Fibroblast of lung (primary cell): ENCODE measurements around the gene DUSP28.

ENCODE experiments used
- EZH2 ChIP-seq: IDR thresholded peaks from 2 replicates; pipeline ENCODE4 v1.5.1; 2012; ENCODE audit warnings: low read length, control low read depth, mild to moderate bottlenecking; ENCODE audit errors: missing control alignments
- TF ChIP-seq, protein P1 (sequence below), 2 donors: IDR thresholded peaks in 1 of 2; conservative IDR thresholded peaks in 1 of 2; 1 replicate in 1 of 2; 2 replicates in 1 of 2; pipeline ENCODE4 v1.5.1; 2011 to 2012; ENCODE audit warnings: low read length in 2 of 2, control low read depth in 1 of 2, inconsistent platforms in 1 of 2, low read depth in 1 of 2, mild to moderate bottlenecking in 1 of 2

DNA sequence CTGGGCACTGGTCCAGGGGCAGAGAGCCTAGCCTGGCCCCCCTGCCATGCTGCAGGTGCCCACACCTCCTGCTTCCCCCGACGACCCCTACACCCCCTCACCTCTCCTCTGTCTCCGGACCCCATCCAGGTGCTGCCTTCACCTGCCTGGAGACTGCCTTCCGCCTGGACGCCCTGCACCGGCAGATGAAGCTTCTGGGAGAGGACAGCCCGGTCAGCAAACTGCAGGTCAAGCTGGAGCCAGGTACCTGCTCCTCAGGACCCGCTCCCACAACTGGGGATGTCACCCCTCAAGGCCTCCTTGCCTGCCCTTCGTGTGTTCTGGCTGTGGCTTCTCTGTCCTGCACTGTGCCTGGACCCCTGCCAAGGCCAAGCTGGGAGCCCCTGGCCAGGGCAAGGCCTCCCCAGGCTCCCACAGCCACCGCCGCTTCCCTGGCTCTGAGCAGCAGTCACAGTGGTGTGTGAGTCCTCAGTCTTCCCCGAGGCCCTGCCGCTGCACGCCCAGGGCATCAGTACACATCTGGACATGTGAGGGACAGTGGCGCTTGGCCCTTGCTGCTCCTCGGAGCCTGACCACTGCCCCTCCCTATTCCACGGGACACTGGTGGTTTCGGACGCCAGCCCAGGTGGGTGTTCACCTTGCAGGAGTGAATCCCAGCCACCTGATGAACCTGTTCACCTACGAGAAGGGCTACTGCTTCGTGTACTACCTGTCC, 14.4 kb downstream of the DUSP28 start:
- TF ChIP-seq, protein P1, sequence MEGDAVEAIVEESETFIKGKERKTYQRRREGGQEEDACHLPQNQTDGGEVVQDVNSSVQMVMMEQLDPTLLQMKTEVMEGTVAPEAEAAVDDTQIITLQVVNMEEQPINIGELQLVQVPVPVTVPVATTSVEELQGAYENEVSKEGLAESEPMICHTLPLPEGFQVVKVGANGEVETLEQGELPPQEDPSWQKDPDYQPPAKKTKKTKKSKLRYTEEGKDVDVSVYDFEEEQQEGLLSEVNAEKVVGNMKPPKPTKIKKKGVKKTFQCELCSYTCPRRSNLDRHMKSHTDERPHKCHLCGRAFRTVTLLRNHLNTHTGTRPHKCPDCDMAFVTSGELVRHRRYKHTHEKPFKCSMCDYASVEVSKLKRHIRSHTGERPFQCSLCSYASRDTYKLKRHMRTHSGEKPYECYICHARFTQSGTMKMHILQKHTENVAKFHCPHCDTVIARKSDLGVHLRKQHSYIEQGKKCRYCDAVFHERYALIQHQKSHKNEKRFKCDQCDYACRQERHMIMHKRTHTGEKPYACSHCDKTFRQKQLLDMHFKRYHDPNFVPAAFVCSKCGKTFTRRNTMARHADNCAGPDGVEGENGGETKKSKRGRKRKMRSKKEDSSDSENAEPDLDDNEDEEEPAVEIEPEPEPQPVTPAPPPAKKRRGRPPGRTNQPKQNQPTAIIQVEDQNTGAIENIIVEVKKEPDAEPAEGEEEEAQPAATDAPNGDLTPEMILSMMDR (conservative IDR thresholded peaks at IDR 0.05 in 1 of 2, IDR thresholded peaks at IDR 0.05 in 1 of 2; ENCODE audit: low read depth in 1 of 2, low read length in 2 of 2) = no peak
- TF ChIP-seq EZH2 = no peak
